GM10266 (cell line): Measurements from ENCODE around the gene FCHSD2.

Source experiments
- DNase-seq: peaks from one replicate; pipeline ENCODE4 v3.0.0; 2012; ENCODE audit errors: extremely low spot score
- TF ChIP-seq, protein P1 (sequence below): IDR thresholded peaks from 2 replicates; pipeline ENCODE4 v1.5.1; 2012; ENCODE audit warnings: mild to moderate bottlenecking, low read depth; ENCODE audit not compliant: control insufficient read depth, insufficient read depth; ENCODE audit errors: missing control alignments

The FCHSD2 gene

GRCh38 chr11:72968390-72968789 is 173.7 kb downstream of the FCHSD2 start:
- no peak for DNase-seq
- TF ChIP-seq, protein P1, sequence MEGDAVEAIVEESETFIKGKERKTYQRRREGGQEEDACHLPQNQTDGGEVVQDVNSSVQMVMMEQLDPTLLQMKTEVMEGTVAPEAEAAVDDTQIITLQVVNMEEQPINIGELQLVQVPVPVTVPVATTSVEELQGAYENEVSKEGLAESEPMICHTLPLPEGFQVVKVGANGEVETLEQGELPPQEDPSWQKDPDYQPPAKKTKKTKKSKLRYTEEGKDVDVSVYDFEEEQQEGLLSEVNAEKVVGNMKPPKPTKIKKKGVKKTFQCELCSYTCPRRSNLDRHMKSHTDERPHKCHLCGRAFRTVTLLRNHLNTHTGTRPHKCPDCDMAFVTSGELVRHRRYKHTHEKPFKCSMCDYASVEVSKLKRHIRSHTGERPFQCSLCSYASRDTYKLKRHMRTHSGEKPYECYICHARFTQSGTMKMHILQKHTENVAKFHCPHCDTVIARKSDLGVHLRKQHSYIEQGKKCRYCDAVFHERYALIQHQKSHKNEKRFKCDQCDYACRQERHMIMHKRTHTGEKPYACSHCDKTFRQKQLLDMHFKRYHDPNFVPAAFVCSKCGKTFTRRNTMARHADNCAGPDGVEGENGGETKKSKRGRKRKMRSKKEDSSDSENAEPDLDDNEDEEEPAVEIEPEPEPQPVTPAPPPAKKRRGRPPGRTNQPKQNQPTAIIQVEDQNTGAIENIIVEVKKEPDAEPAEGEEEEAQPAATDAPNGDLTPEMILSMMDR = no peak

- TF ChIP-seq, protein P1 = no peak
- no peak for DNase-seq
These were observed 176.4 kb downstream of the FCHSD2 start for GRCh38 chr11:72965672-72966071.

- TF ChIP-seq, protein P1 = no peak
- no peak for DNase-seq
These were observed 179.4 kb downstream of the FCHSD2 start for GRCh38 chr11:72962717-72963116.

DNA sequence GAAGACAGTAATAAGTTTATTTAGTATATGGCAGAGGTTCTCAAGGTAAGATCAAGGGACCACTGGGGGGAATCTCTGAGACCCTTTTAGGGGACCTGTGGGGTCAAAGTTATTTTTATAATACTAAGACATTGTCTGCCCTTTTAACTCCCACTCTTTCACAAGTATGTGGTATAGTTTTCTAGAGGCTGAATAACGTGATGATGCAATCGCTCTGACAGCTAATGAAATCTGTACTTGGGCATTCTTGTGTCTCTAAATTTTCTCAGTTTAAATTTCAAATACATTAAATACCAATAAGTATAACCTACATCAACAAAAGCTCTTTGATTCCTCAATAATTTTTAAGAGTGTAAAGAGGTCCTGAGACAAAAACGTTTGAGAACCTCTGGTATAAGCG is 180.0 kb downstream of the FCHSD2 start:
- no peak for DNase-seq
- TF ChIP-seq, protein P1 = no peak

DNA sequence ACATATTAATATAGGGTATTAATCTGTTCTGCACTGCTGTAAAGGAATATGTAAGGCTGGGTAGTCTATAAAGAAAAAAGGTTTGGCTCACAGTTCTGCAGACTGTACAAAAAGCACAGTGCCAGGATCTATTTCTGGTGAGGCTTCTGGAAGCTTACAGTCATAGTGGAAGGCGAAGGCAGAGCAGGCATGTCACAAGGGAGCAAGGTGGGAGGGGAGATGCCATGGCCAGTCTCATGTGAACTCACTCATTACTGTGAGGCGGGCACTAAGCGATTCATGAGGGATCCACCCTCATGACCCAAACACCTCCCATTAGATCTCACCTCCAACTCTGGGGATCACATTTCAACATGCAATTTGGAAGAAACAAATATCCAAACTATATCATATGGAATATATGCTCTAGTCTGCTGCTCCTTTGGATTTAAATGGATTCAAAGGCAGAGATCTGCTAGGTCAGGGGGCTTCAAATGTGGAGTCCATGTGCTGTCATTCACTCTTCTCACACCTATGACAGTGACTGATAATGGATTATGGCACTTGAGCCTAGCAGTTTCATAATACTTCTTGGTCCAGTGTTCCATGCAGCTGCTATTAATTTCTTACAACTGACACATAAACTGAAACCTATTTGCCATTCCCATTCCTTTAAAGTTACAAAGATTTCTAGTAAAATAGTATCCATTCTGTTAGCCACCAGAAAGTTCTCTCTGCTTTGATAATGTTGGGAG is 182.0 kb downstream of the FCHSD2 start:
- TF ChIP-seq, protein P1 = no peak
- no peak for DNase-seq

- TF ChIP-seq, protein P1 = no peak
- DNase-seq = no peak
These were observed 183.3 kb downstream of the FCHSD2 start for GRCh38 chr11:72958791-72959190.

DNA sequence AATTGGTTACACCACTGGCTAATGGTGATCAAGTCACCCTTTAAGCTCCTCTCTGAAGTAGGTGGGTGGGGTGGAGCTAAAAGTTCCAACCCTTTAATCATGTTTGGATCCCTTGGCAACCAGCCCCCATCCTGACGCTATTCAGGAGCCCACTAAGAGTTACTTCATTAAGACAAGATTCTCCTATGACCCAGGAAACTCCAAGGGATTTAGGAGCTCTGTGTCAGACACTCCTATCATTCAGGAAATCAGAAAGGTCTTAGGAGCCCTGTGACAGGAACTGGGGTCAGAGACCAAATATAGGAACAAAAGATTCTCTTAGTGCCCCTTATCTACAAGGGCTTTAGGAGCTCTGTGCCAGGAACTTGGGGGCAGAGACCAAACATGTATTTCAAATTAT is 186.7 kb downstream of the FCHSD2 start:
- no peak for DNase-seq
- TF ChIP-seq, protein P1 = no peak
